H9 (cell line): ENCODE data around the gene ADAMTS3. TPM values are rescaled to one million over a fixed set of nuclear protein-coding genes. Genes with fewer than 3 reads are reported as not detected.

Experiments used
- DNase-seq: peaks from one replicate; pipeline ENCODE4 v3.0.0-alpha.2; 2017
- H2AFZ ChIP-seq: one replicate; pipeline ENCODE4 v1.6.1; 2013; ENCODE audit warnings: mild to moderate bottlenecking, low read length, control low read depth, moderate library complexity
- H2AK5ac ChIP-seq: 2 replicates; pipeline ENCODE4 v1.6.1; 2013; ENCODE audit warnings: low read length, control low read depth, mixed read lengths; ENCODE audit not compliant: insufficient read length
- H2BK120ac ChIP-seq: one replicate; pipeline ENCODE4 v1.6.1; 2013; ENCODE audit warnings: low read depth, mild to moderate bottlenecking, low read length, control low read depth, inconsistent platforms; ENCODE audit not compliant: poor library complexity, severe bottlenecking
- H2BK12ac ChIP-seq: 2 replicates; pipeline ENCODE4 v1.6.1; 2013; ENCODE audit warnings: low read length, control low read depth, mixed read lengths, low read depth; ENCODE audit not compliant: insufficient read length
- H2BK15ac ChIP-seq: 2 replicates; pipeline ENCODE4 v1.6.1; 2013; ENCODE audit warnings: low read depth, low read length, control low read depth
- H2BK20ac ChIP-seq: one replicate; pipeline ENCODE4 v1.6.1; 2013; ENCODE audit warnings: low read depth, mild to moderate bottlenecking, low read length, control low read depth, inconsistent platforms; ENCODE audit not compliant: poor library complexity, severe bottlenecking
- H2BK5ac ChIP-seq: 2 replicates; pipeline ENCODE4 v1.6.1; 2013; ENCODE audit warnings: low read length, control low read depth, mixed read lengths; ENCODE audit not compliant: insufficient read length
- H3K14ac ChIP-seq: 2 replicates; pipeline ENCODE4 v1.6.1; 2013; ENCODE audit warnings: low read length, control low read depth; ENCODE audit not compliant: insufficient read depth
- H3K18ac ChIP-seq: 2 replicates; pipeline ENCODE4 v1.6.1; 2013; ENCODE audit warnings: low read depth, mild to moderate bottlenecking, mixed read lengths, low read length, control low read depth; ENCODE audit not compliant: insufficient read length
- H3K23ac ChIP-seq: 2 replicates; pipeline ENCODE4 v1.6.1; 2013; ENCODE audit warnings: low read length, control low read depth, mixed read lengths, low read depth; ENCODE audit not compliant: insufficient read length
- H3K23me2 ChIP-seq: 2 replicates; pipeline ENCODE4 v1.6.1; 2013; ENCODE audit warnings: low read depth, mild to moderate bottlenecking, mixed read lengths, low read length, control low read depth; ENCODE audit not compliant: insufficient read length, poor library complexity, severe bottlenecking
- H3K27ac ChIP-seq: 2 replicates; pipeline ENCODE4 v1.5.1; 2013; ENCODE audit warnings: low read length, control low read depth, mixed read lengths, low read depth; ENCODE audit not compliant: insufficient read length
- H3K27me3 ChIP-seq: 2 replicates; pipeline ENCODE4 v1.6.1; 2013; ENCODE audit warnings: low read length, control low read depth, inconsistent platforms; ENCODE audit not compliant: insufficient read depth
- H3K4ac ChIP-seq: 2 replicates; pipeline ENCODE4 v1.6.1; 2013; ENCODE audit warnings: low read depth, mild to moderate bottlenecking, control low read depth, inconsistent platforms, low read length, moderate library complexity
- H3K4me1 ChIP-seq: 2 replicates; pipeline ENCODE4 v1.6.1; 2013; ENCODE audit warnings: low read length, control low read depth, inconsistent platforms; ENCODE audit not compliant: insufficient read depth
- H3K4me2 ChIP-seq: 2 replicates; pipeline ENCODE4 v1.6.1; 2013; ENCODE audit warnings: low read length, control low read depth, mixed read lengths; ENCODE audit not compliant: insufficient read length, insufficient read depth
- H3K56ac ChIP-seq: 2 replicates; pipeline ENCODE4 v1.6.1; 2013; ENCODE audit warnings: low read depth, mild to moderate bottlenecking, mixed read lengths, low read length, control low read depth; ENCODE audit not compliant: insufficient read length
- H3K79me1 ChIP-seq: 2 replicates; pipeline ENCODE4 v1.6.1; 2013; ENCODE audit warnings: low read depth, mild to moderate bottlenecking, moderate library complexity, low read length, control low read depth, inconsistent platforms; ENCODE audit not compliant: insufficient read depth, poor library complexity, severe bottlenecking
- H3K79me2 ChIP-seq: 2 replicates; pipeline ENCODE4 v1.6.1; 2013; ENCODE audit warnings: low read length, control low read depth, inconsistent platforms; ENCODE audit not compliant: insufficient read depth
- H3K9ac ChIP-seq: 2 replicates; pipeline ENCODE4 v1.6.1; 2013; ENCODE audit warnings: low read length, control low read depth, mixed read lengths; ENCODE audit not compliant: insufficient read length; ENCODE audit errors: extremely low read depth
- H3K9me3 ChIP-seq: one replicate; pipeline ENCODE4 v1.6.1; 2013; ENCODE audit warnings: low read depth, low read length, inconsistent platforms; ENCODE audit not compliant: control insufficient read depth
- H3T11ph ChIP-seq: one replicate; pipeline ENCODE4 v1.6.1; 2013; ENCODE audit warnings: mild to moderate bottlenecking, low read length, control low read depth, inconsistent platforms
- H4K20me1 ChIP-seq: one replicate; pipeline ENCODE4 v1.6.1; 2013; ENCODE audit not compliant: control insufficient read depth, insufficient read length, insufficient read depth
- H4K5ac ChIP-seq: 2 replicates; pipeline ENCODE4 v1.6.1; 2013; ENCODE audit warnings: low read depth, mild to moderate bottlenecking, mixed read lengths, low read length, control low read depth; ENCODE audit not compliant: insufficient read length
- H4K8ac ChIP-seq: replicated peaks from 2 replicates; pipeline ENCODE4 v1.6.1; 2013; ENCODE audit warnings: low read length, control low read depth, mixed read lengths, low read depth; ENCODE audit not compliant: insufficient read length
- H4K91ac ChIP-seq: 2 replicates; pipeline ENCODE4 v1.6.1; 2013; ENCODE audit warnings: low read depth, mild to moderate bottlenecking, moderate library complexity, mixed read lengths, low read length, control low read depth; ENCODE audit not compliant: insufficient read length
- H3K27ac Mint-ChIP-seq, 3 experiments: 2 replicates in 2 of 3; 3 replicates in 1 of 3; pipeline ENCODE4 v1.8.0; 2020 to 2021; ENCODE audit warnings: mixed read lengths in 3 of 3, mild to moderate bottlenecking in 1 of 3, moderate library complexity in 1 of 3
- H3K27me3 Mint-ChIP-seq: 2 replicates; pipeline ENCODE4 v1.8.0; 2021; ENCODE audit warnings: low read depth, mild to moderate bottlenecking, moderate library complexity, mixed read lengths
- H3K36me3 Mint-ChIP-seq, 3 experiments: 2 replicates in 2 of 3; 3 replicates in 1 of 3; pipeline ENCODE4 v1.8.0; 2020 to 2021; ENCODE audit warnings: low read depth in 3 of 3, mixed read lengths in 3 of 3; ENCODE audit not compliant: insufficient read depth in 1 of 3
- H3K4me1 Mint-ChIP-seq, 2 experiments: 2 replicates each; pipeline ENCODE4 v1.8.0; 2020; ENCODE audit warnings: mixed read lengths in 2 of 2
- H3K4me3 Mint-ChIP-seq, 2 experiments: 2 replicates in 1 of 2; 3 replicates in 1 of 2; pipeline ENCODE4 v1.8.0; 2020 to 2021; ENCODE audit warnings: mild to moderate bottlenecking in 2 of 2, mixed read lengths in 2 of 2, moderate library complexity in 1 of 2
- H3K9me3 Mint-ChIP-seq, 2 experiments: 2 replicates in 1 of 2; 3 replicates in 1 of 2; pipeline ENCODE4 v1.8.0; 2020; ENCODE audit warnings: mild to moderate bottlenecking in 2 of 2, mixed read lengths in 2 of 2, moderate library complexity in 1 of 2
- WGBS: extraction: QIAGEN DNeasy Blood & Tissue Kit; methylation state at CpG from one replicate; pipeline ENCODE4 v1.1.7; 2013; ENCODE audit warnings: missing lambda C conversion rate, low lambda C conversion rate, mixed read lengths; ENCODE audit not compliant: insufficient read length; ENCODE audit errors: extremely low coverage; 5-methylcytosine and 5-hydroxymethylcytosine counted together
- total RNA-seq: library from RNA; stranded (reverse); gene quantifications from 2 replicates; pipeline ENCODE4 v1.2.1, GENCODE V29; 2021
- TF ChIP-seq, protein P1 (sequence below): fragments of 200-600 bp; sonication (generic); conservative IDR thresholded peaks from 3 replicates; pipeline ENCODE4 v1.8.0; 2021; ENCODE audit warnings: antibody characterized with exemption, mild to moderate bottlenecking

The ADAMTS3 gene
- total RNA-seq, 1 experiment from 2014 or later: 1.1 TPM

DNA sequence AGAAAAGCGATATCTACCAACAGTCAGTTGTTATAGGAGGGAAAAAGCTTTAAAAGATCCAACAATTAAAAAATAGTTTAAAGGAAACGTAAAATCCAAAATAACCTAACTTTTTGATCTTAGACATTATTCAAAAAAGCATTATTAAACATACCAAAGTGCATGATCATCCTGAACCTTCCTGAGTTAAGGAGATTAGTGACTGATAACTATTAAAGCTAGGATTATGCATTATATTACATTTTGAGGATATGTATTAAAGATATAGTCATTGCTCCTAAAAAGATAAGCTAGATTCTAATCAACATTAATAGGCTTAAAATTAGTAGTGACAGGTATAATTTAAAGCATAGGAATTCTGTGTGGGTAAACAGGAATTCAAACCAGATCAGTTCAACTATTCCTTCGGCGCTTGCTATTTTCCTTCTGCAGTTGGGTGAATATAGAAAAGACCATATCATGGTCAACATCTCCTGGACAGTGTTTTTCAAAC lies 139.6 kb downstream of the ADAMTS3 start:
- H2BK120ac ChIP-seq: no peak overlapping the region
- DNase-seq: no peak
- H3K27me3 Mint-ChIP-seq: no peaks in the 10 kb centered on the region
- no CpG with 5 or more reads among the region's 4 CpGs for WGBS
- no peaks in the 10 kb centered on the region for H3K9me3 Mint-ChIP-seq
- H3T11ph ChIP-seq: no peak overlapping the region
- H3K4ac ChIP-seq: no peak overlapping the region
- no peaks in the 10 kb centered on the region for H3K4me1 Mint-ChIP-seq
- no peaks in the 10 kb centered on the region for H3K4me1 ChIP-seq
- H3K18ac ChIP-seq: no peak overlapping the region
- no peak overlapping the region for H3K27ac Mint-ChIP-seq
- no peak overlapping the region for H3K23ac ChIP-seq
- no peaks in the 10 kb centered on the region for H4K20me1 ChIP-seq
- no peak overlapping the region for H3K14ac ChIP-seq
- no peak overlapping the region for H3K56ac ChIP-seq
- H3K27me3 ChIP-seq: no peaks in the 10 kb centered on the region; the same call in 1 of the 2 replicates
- TF ChIP-seq, protein P1, sequence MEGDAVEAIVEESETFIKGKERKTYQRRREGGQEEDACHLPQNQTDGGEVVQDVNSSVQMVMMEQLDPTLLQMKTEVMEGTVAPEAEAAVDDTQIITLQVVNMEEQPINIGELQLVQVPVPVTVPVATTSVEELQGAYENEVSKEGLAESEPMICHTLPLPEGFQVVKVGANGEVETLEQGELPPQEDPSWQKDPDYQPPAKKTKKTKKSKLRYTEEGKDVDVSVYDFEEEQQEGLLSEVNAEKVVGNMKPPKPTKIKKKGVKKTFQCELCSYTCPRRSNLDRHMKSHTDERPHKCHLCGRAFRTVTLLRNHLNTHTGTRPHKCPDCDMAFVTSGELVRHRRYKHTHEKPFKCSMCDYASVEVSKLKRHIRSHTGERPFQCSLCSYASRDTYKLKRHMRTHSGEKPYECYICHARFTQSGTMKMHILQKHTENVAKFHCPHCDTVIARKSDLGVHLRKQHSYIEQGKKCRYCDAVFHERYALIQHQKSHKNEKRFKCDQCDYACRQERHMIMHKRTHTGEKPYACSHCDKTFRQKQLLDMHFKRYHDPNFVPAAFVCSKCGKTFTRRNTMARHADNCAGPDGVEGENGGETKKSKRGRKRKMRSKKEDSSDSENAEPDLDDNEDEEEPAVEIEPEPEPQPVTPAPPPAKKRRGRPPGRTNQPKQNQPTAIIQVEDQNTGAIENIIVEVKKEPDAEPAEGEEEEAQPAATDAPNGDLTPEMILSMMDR: no peak
- no peak overlapping the region for H2BK20ac ChIP-seq
- H3K79me1 ChIP-seq: no peaks in the 10 kb centered on the region
- no peak overlapping the region for H3K4me2 ChIP-seq
- H2AK5ac ChIP-seq: no peak overlapping the region
- no peak overlapping the region for H2BK5ac ChIP-seq
- H2AFZ ChIP-seq: no peak overlapping the region
- no peak overlapping the region for H4K8ac ChIP-seq
- H3K23me2 ChIP-seq: no peaks in the 10 kb centered on the region
- H3K36me3 Mint-ChIP-seq: no peaks in the 10 kb centered on the region
- no peak overlapping the region for H3K27ac ChIP-seq
- no peaks in the 10 kb centered on the region for H3K79me2 ChIP-seq
- H3K4me3 Mint-ChIP-seq: no peak overlapping the region
- H2BK12ac ChIP-seq: no peak overlapping the region
- H4K91ac ChIP-seq: no peak overlapping the region
- H4K5ac ChIP-seq: no peak overlapping the region
- H3K9me3 ChIP-seq: no peaks in the 10 kb centered on the region
- no peak overlapping the region for H2BK15ac ChIP-seq
- no peak overlapping the region for H3K9ac ChIP-seq
